T-helper 2 cell treated with Interferon-gamma antibody and Interleukin-4, amounts not matched to agents 5 μg/mL and 100 μg/mL, for 36 hours (primary cell): Measurements from ENCODE around the gene TTR.

Experiments
- DNase-seq: peaks from one replicate; pipeline ENCODE4 v3.0.0; 2021; ENCODE audit warnings: low spot score
- H3K27ac Mint-ChIP-seq: one replicate; pipeline ENCODE4 v1.8.0; 2021; ENCODE audit warnings: mild to moderate bottlenecking, mixed read lengths
- H3K27me3 Mint-ChIP-seq: one replicate; pipeline ENCODE4 v1.8.0; 2021; ENCODE audit warnings: low read depth, mixed read lengths
- H3K36me3 Mint-ChIP-seq: one replicate; pipeline ENCODE4 v1.8.0; 2021; ENCODE audit warnings: low read depth, mixed read lengths
- H3K4me1 Mint-ChIP-seq: one replicate; pipeline ENCODE4 v1.8.0; 2021; ENCODE audit warnings: low read depth, mixed read lengths
- H3K4me3 Mint-ChIP-seq: one replicate; pipeline ENCODE4 v1.8.0; 2022; ENCODE audit warnings: mild to moderate bottlenecking, moderate library complexity, mixed read lengths
- H3K9me3 Mint-ChIP-seq: one replicate; pipeline ENCODE4 v1.8.0; 2021; ENCODE audit warnings: mixed read lengths

The TTR gene

GRCh38 chr18:31590570-31590969 is 1.1 kb upstream of the TTR start:
- no peak overlapping the region for H3K27ac Mint-ChIP-seq
- no peak overlapping the region for H3K4me3 Mint-ChIP-seq
- peaks cover 7% of the 10 kb centered on the region for H3K27me3 Mint-ChIP-seq
- no peak for DNase-seq
- no peaks in the 10 kb centered on the region for H3K36me3 Mint-ChIP-seq
- no peaks in the 10 kb centered on the region for H3K4me1 Mint-ChIP-seq
- no peaks in the 10 kb centered on the region for H3K9me3 Mint-ChIP-seq

- no peak overlapping the region for H3K27ac Mint-ChIP-seq
- H3K4me1 Mint-ChIP-seq, result no peaks in the 10 kb centered on the region
Measured at GRCh38 chr18:31591113-31591512, 564 bp upstream of the TTR start.

GRCh38 chr18:31592506-31593157 is 955 bp downstream of the TTR start:
- H3K9me3 Mint-ChIP-seq, result no peaks in the 10 kb centered on the region
- H3K4me3 Mint-ChIP-seq, result no peak overlapping the region
- H3K27me3 Mint-ChIP-seq, result peaks cover 7% of the 10 kb centered on the region
- no peaks in the 10 kb centered on the region for H3K4me1 Mint-ChIP-seq
- no peaks in the 10 kb centered on the region for H3K36me3 Mint-ChIP-seq
- no peak overlapping the region for H3K27ac Mint-ChIP-seq
- no peak for DNase-seq

More at GRCh38 chr18:31591113-31591512, 564 bp upstream of the TTR start:
- Mint-ChIP-seq H3K4me3 (no peak overlapping the region), H3K36me3 (no peaks in the 10 kb centered on the region), H3K9me3 (no peaks in the 10 kb centered on the region), H3K27me3 (peaks cover 7% of the 10 kb centered on the region)
- DNase-seq, result no peak

- H3K4me3 Mint-ChIP-seq, result no peak overlapping the region
- DNase-seq, result no peak
- H3K4me1 Mint-ChIP-seq, result no peaks in the 10 kb centered on the region
- H3K27me3 Mint-ChIP-seq, result peaks cover 6% of the 10 kb centered on the region
- no peaks in the 10 kb centered on the region for H3K9me3 Mint-ChIP-seq
- H3K36me3 Mint-ChIP-seq, result no peaks in the 10 kb centered on the region
- no peak overlapping the region for H3K27ac Mint-ChIP-seq
Measured at GRCh38 chr18:31595121-31595771, 3.6 kb downstream of the TTR start.

GRCh38 chr18:31596081-31596872 is 4.6 kb downstream of the TTR start:
- Mint-ChIP-seq H3K27me3 (no peaks in the 10 kb centered on the region), H3K27ac (no peak overlapping the region)

GRCh38 chr18:31598021-31598805 is 6.5 kb downstream of the TTR start:
- Mint-ChIP-seq H3K27ac (no peak overlapping the region), H3K4me1 (no peaks in the 10 kb centered on the region), H3K27me3 (no peaks in the 10 kb centered on the region), H3K9me3 (no peaks in the 10 kb centered on the region), H3K36me3 (no peaks in the 10 kb centered on the region), H3K4me3 (no peak overlapping the region)
- DNase-seq, result no peak

More at GRCh38 chr18:31596081-31596872, 4.6 kb downstream of the TTR start:
- no peak for DNase-seq
- no peaks in the 10 kb centered on the region for H3K4me1 Mint-ChIP-seq
- H3K4me3 Mint-ChIP-seq, result no peak overlapping the region
- no peaks in the 10 kb centered on the region for H3K36me3 Mint-ChIP-seq
- H3K9me3 Mint-ChIP-seq, result no peaks in the 10 kb centered on the region

- peaks cover 3% of the 10 kb centered on the region for H3K27me3 Mint-ChIP-seq
Measured at GRCh38 chr18:31603315-31603714, 11.6 kb downstream of the TTR start.

GRCh38 chr18:31606265-31606664 is 14.6 kb downstream of the TTR start:
- no peaks in the 10 kb centered on the region for H3K9me3 Mint-ChIP-seq
- peaks cover 3% of the 10 kb centered on the region for H3K27me3 Mint-ChIP-seq
- DNase-seq, result no peak
- H3K4me1 Mint-ChIP-seq, result no peaks in the 10 kb centered on the region
- no peak overlapping the region for H3K4me3 Mint-ChIP-seq
- H3K36me3 Mint-ChIP-seq, result no peaks in the 10 kb centered on the region
- H3K27ac Mint-ChIP-seq, result no peak overlapping the region

More at GRCh38 chr18:31603315-31603714, 11.6 kb downstream of the TTR start:
- H3K9me3 Mint-ChIP-seq, result no peaks in the 10 kb centered on the region
- peak; percentile 19 for DNase-seq
- H3K4me3 Mint-ChIP-seq, result no peak overlapping the region
- H3K27ac Mint-ChIP-seq, result no peak overlapping the region
- no peaks in the 10 kb centered on the region for H3K4me1 Mint-ChIP-seq
- no peaks in the 10 kb centered on the region for H3K36me3 Mint-ChIP-seq

- peaks cover 3% of the 10 kb centered on the region for H3K27me3 Mint-ChIP-seq
- H3K36me3 Mint-ChIP-seq, result no peaks in the 10 kb centered on the region
- H3K27ac Mint-ChIP-seq, result no peak overlapping the region
- H3K4me1 Mint-ChIP-seq, result no peaks in the 10 kb centered on the region
- H3K4me3 Mint-ChIP-seq, result no peak overlapping the region
- no peaks in the 10 kb centered on the region for H3K9me3 Mint-ChIP-seq
- DNase-seq, result no peak
Measured at GRCh38 chr18:31607384-31607783, 15.7 kb downstream of the TTR start.

GRCh38 chr18:31609886-31610285 is 18.2 kb downstream of the TTR start:
- H3K4me3 Mint-ChIP-seq, result no peak overlapping the region
- H3K36me3 Mint-ChIP-seq, result no peaks in the 10 kb centered on the region
- no peaks in the 10 kb centered on the region for H3K9me3 Mint-ChIP-seq
- H3K4me1 Mint-ChIP-seq, result no peaks in the 10 kb centered on the region
- DNase-seq, result no peak
- H3K27me3 Mint-ChIP-seq, result peaks cover 3% of the 10 kb centered on the region
- H3K27ac Mint-ChIP-seq, result no peak overlapping the region

- no peaks in the 10 kb centered on the region for H3K4me1 Mint-ChIP-seq
- no peaks in the 10 kb centered on the region for H3K36me3 Mint-ChIP-seq
- no peak overlapping the region for H3K27ac Mint-ChIP-seq
- peaks cover 3% of the 10 kb centered on the region for H3K27me3 Mint-ChIP-seq
- no peak overlapping the region for H3K4me3 Mint-ChIP-seq
- DNase-seq, result no peak
- no peaks in the 10 kb centered on the region for H3K9me3 Mint-ChIP-seq
Measured at GRCh38 chr18:31610286-31611205, 18.9 kb downstream of the TTR start.

- Mint-ChIP-seq H3K4me3 (no peak overlapping the region), H3K27ac (no peak overlapping the region), H3K9me3 (no peaks in the 10 kb centered on the region), H3K27me3 (peaks cover 3% of the 10 kb centered on the region), H3K4me1 (no peaks in the 10 kb centered on the region), H3K36me3 (no peaks in the 10 kb centered on the region)
- no peak for DNase-seq
Measured at GRCh38 chr18:31611511-31611910, 19.8 kb downstream of the TTR start.

GRCh38 chr18:31612124-31612523 is 20.4 kb downstream of the TTR start:
- Mint-ChIP-seq H3K27me3 (peaks cover 3% of the 10 kb centered on the region), H3K36me3 (no peaks in the 10 kb centered on the region), H3K9me3 (no peaks in the 10 kb centered on the region), H3K27ac (no peak overlapping the region), H3K4me1 (no peaks in the 10 kb centered on the region), H3K4me3 (no peak overlapping the region)
- DNase-seq, result no peak
